Activated T-helper 1 cell treated with anti-CD3 and anti-CD28 coated beads, Interleukin-12 subunit alpha, Interleukin-12 subunit beta, Interleukin-2, Interleukin-4 antibody, amounts not matched to agents 30 ng/mL and 10 ng/mL and 1 ng/mL, durations not matched to agents 14 hours and 24 hours and 36 hours (primary cell): ENCODE measurements around the gene MSI2. TPM values are rescaled to one million over a fixed set of nuclear protein-coding genes. Genes with fewer than 3 reads are reported as not detected.

Source experiments
- DNase-seq: peaks from one replicate; pipeline ENCODE4 v3.0.0; 2021; ENCODE audit warnings: low spot score
- H3K27ac Mint-ChIP-seq: one replicate; pipeline ENCODE4 v1.8.0; 2021; ENCODE audit warnings: mild to moderate bottlenecking, mixed read lengths
- H3K27me3 Mint-ChIP-seq: one replicate; pipeline ENCODE4 v1.8.0; 2022; ENCODE audit warnings: mild to moderate bottlenecking, moderate library complexity, mixed read lengths; ENCODE audit not compliant: insufficient read depth
- H3K36me3 Mint-ChIP-seq: one replicate; pipeline ENCODE4 v1.8.0; 2021; ENCODE audit warnings: low read depth, mixed read lengths
- H3K4me1 Mint-ChIP-seq: one replicate; pipeline ENCODE4 v1.8.0; 2021; ENCODE audit warnings: low read depth, mixed read lengths
- H3K4me3 Mint-ChIP-seq: one replicate; pipeline ENCODE4 v1.8.0; 2021; ENCODE audit warnings: mild to moderate bottlenecking, moderate library complexity, mixed read lengths
- H3K9me3 Mint-ChIP-seq: one replicate; pipeline ENCODE4 v1.8.0; 2021; ENCODE audit warnings: mixed read lengths
- intact Hi-C: fragments of 100-400 bp; cut with micrococcal nuclease; formaldehyde crosslinking; loops from one replicate; pipeline ENCODE4 v1.15.1; 2024
- total RNA-seq: library from RNA; stranded (reverse); gene quantifications from 2 replicates; pipeline ENCODE4 v1.2.3, GENCODE V29; 2022

MSI2 gene
- total RNA-seq, 1 donor from 2014 or later: 278 TPM

GRCh38 chr17:57531078-57531477 lies 274.8 kb downstream of the MSI2 start:
- intact Hi-C loops: no loop called here
- Mint-ChIP-seq H3K4me3 (no peak overlapping the region), H3K4me1 (peaks cover 38% of the 10 kb centered on the region), H3K9me3 (no peaks in the 10 kb centered on the region), H3K27ac (no peak overlapping the region), H3K27me3 (no peaks in the 10 kb centered on the region), H3K36me3 (peaks cover 14% of the 10 kb centered on the region)
- no peak for DNase-seq

- peaks cover 45% of the 10 kb centered on the region for H3K4me1 Mint-ChIP-seq
- H3K36me3 Mint-ChIP-seq: peaks cover 14% of the 10 kb centered on the region
- peak overlapping the region; percentile 55 for H3K27ac Mint-ChIP-seq
- H3K9me3 Mint-ChIP-seq: no peaks in the 10 kb centered on the region
- intact Hi-C loops: no loop called here
- no peak for DNase-seq
- H3K4me3 Mint-ChIP-seq: no peak overlapping the region
- no peaks in the 10 kb centered on the region for H3K27me3 Mint-ChIP-seq
Measured at GRCh38 chr17:57531648-57532504, 275.6 kb downstream of the MSI2 start.

- peaks cover 14% of the 10 kb centered on the region for H3K36me3 Mint-ChIP-seq
Measured at GRCh38 chr17:57532556-57532955, 276.2 kb downstream of the MSI2 start.

GRCh38 chr17:57532966-57533365 lies 276.6 kb downstream of the MSI2 start:
- Mint-ChIP-seq H3K27ac (no peak overlapping the region), H3K36me3 (peaks cover 14% of the 10 kb centered on the region), H3K4me1 (peaks cover 53% of the 10 kb centered on the region), H3K9me3 (no peaks in the 10 kb centered on the region), H3K4me3 (no peak overlapping the region), H3K27me3 (no peaks in the 10 kb centered on the region)
- DNase-seq: no peak
- intact Hi-C loops: no loop called here

More at GRCh38 chr17:57532556-57532955, 276.2 kb downstream of the MSI2 start:
- H3K27ac Mint-ChIP-seq: no peak overlapping the region
- H3K27me3 Mint-ChIP-seq: no peaks in the 10 kb centered on the region
- no peaks in the 10 kb centered on the region for H3K9me3 Mint-ChIP-seq
- intact Hi-C loops: no loop called here
- H3K4me3 Mint-ChIP-seq: no peak overlapping the region
- DNase-seq: no peak
- peaks cover 49% of the 10 kb centered on the region for H3K4me1 Mint-ChIP-seq

- Mint-ChIP-seq H3K4me3 (no peak overlapping the region), H3K9me3 (no peaks in the 10 kb centered on the region), H3K4me1 (peaks cover 58% of the 10 kb centered on the region), H3K27ac (no peak overlapping the region), H3K36me3 (peaks cover 14% of the 10 kb centered on the region), H3K27me3 (no peaks in the 10 kb centered on the region)
- DNase-seq: no peak
- intact Hi-C loops: no loop called here
Measured at GRCh38 chr17:57533684-57534305, 277.5 kb downstream of the MSI2 start.

GRCh38 chr17:57534863-57535248 lies 278.5 kb downstream of the MSI2 start:
- intact Hi-C loops: no loop called here
- DNase-seq: no peak
- no peak overlapping the region for H3K4me3 Mint-ChIP-seq
- no peaks in the 10 kb centered on the region for H3K9me3 Mint-ChIP-seq
- peaks cover 14% of the 10 kb centered on the region for H3K36me3 Mint-ChIP-seq
- H3K27ac Mint-ChIP-seq: no peak overlapping the region
- H3K27me3 Mint-ChIP-seq: no peaks in the 10 kb centered on the region
- peaks cover 53% of the 10 kb centered on the region for H3K4me1 Mint-ChIP-seq

- Mint-ChIP-seq H3K4me3 (no peak overlapping the region), H3K9me3 (no peaks in the 10 kb centered on the region), H3K27ac (peak overlapping the region; percentile 65), H3K27me3 (no peaks in the 10 kb centered on the region), H3K4me1 (peaks cover 49% of the 10 kb centered on the region), H3K36me3 (peaks cover 14% of the 10 kb centered on the region)
- no peak for DNase-seq
- intact Hi-C loops: no loop called here
Measured at GRCh38 chr17:57535249-57535966, 279.1 kb downstream of the MSI2 start.

- Mint-ChIP-seq H3K27ac (no peak overlapping the region), H3K9me3 (no peaks in the 10 kb centered on the region), H3K27me3 (no peaks in the 10 kb centered on the region), H3K36me3 (peaks cover 15% of the 10 kb centered on the region), H3K4me3 (no peak overlapping the region), H3K4me1 (peaks cover 51% of the 10 kb centered on the region)
- intact Hi-C loops: no loop called here
- no peak for DNase-seq
Measured at GRCh38 chr17:57536289-57536688, 280.0 kb downstream of the MSI2 start.

- H3K27me3 Mint-ChIP-seq: no peaks in the 10 kb centered on the region
- intact Hi-C loops: no loop called here
- peak overlapping the region; percentile 33 for H3K4me3 Mint-ChIP-seq
- DNase-seq: no peak
- H3K4me1 Mint-ChIP-seq: peaks cover 44% of the 10 kb centered on the region
- H3K9me3 Mint-ChIP-seq: no peaks in the 10 kb centered on the region
- no peak overlapping the region for H3K27ac Mint-ChIP-seq
- H3K36me3 Mint-ChIP-seq: peaks cover 9% of the 10 kb centered on the region
Measured at GRCh38 chr17:57536789-57537523, 280.6 kb downstream of the MSI2 start.

- no peaks in the 10 kb centered on the region for H3K9me3 Mint-ChIP-seq
- no peak overlapping the region for H3K27ac Mint-ChIP-seq
- intact Hi-C loops: no loop called here
- H3K27me3 Mint-ChIP-seq: no peaks in the 10 kb centered on the region
- peaks cover 37% of the 10 kb centered on the region for H3K4me1 Mint-ChIP-seq
- no peak for DNase-seq
- H3K36me3 Mint-ChIP-seq: peaks cover 5% of the 10 kb centered on the region
- H3K4me3 Mint-ChIP-seq: peak overlapping the region; percentile 33
Measured at GRCh38 chr17:57537524-57538410, 281.4 kb downstream of the MSI2 start.

GRCh38 chr17:57538736-57539456 lies 282.6 kb downstream of the MSI2 start:
- H3K27ac Mint-ChIP-seq: no peak overlapping the region
- intact Hi-C loops: no loop called here
- H3K36me3 Mint-ChIP-seq: peaks cover 6% of the 10 kb centered on the region
- no peak overlapping the region for H3K4me3 Mint-ChIP-seq
- no peaks in the 10 kb centered on the region for H3K27me3 Mint-ChIP-seq
- DNase-seq: no peak
- no peaks in the 10 kb centered on the region for H3K9me3 Mint-ChIP-seq
- H3K4me1 Mint-ChIP-seq: peaks cover 32% of the 10 kb centered on the region
